HL-60 (cell line): ENCODE results near the gene TPRX1.

Experiments
- POLR2AphosphoS5 ChIP-seq: IDR thresholded peaks from 2 replicates; pipeline ENCODE4 v1.6.1; 2012; ENCODE audit warnings: low read depth
- TF ChIP-seq, protein P1 (sequence below): IDR thresholded peaks from one replicate; pipeline ENCODE4 v1.5.1; 2011; ENCODE audit warnings: low read length, control low read depth, inconsistent platforms; ENCODE audit not compliant: insufficient read depth

DNA sequence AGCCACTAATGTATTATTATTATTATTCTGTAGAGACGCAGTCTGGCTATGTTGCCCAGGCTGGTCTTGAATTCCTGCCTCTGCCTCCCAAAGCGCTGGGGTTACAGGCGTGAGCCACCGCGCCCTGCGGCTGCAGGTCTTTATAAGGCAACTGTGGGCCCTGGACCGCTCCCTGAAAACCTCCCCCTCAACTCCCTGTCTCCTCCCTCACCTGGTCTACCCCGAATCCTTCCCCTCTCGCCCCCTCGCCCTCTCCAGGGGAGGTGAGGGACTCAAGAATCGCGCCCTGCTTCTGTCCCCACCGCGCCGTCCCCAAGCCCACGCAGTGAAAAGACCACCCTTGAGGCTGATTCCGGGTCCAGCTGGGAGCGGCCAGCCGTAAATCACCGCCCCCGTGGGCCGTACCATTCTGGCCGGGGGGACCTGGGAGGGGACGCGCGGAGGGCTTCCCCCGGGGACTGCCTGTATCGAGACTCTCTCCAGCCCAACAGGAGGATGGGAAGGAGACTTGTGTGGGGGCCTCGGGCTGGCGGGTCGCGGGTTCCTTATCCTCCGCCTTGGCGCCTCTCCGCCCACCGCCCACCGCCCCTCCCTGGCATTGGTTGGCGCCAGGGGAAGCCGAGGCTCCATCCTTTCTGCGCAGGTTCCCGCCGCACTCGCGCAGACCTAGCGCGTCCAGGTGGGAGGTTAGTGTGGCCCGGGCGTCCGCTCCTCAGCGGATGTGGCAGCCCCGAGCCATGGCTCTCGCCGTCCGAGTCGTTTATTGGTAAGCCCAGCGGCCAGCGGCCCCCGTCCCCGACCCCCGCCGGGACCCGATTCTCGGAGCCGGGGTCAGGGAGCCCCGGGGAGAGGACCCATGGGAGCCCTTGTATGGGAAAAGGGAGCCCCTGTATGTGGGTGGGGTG lies 26.1 kb downstream of the TPRX1 start, which contains the start of gene SELENOW:
- TF ChIP-seq, protein P1, sequence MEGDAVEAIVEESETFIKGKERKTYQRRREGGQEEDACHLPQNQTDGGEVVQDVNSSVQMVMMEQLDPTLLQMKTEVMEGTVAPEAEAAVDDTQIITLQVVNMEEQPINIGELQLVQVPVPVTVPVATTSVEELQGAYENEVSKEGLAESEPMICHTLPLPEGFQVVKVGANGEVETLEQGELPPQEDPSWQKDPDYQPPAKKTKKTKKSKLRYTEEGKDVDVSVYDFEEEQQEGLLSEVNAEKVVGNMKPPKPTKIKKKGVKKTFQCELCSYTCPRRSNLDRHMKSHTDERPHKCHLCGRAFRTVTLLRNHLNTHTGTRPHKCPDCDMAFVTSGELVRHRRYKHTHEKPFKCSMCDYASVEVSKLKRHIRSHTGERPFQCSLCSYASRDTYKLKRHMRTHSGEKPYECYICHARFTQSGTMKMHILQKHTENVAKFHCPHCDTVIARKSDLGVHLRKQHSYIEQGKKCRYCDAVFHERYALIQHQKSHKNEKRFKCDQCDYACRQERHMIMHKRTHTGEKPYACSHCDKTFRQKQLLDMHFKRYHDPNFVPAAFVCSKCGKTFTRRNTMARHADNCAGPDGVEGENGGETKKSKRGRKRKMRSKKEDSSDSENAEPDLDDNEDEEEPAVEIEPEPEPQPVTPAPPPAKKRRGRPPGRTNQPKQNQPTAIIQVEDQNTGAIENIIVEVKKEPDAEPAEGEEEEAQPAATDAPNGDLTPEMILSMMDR: no peak
- TF ChIP-seq POLR2AphosphoS5: peak; percentile 28; the same call in 1 of the 2 replicates
